Omental fat pad (tissue), 4 donors: Measurements from ENCODE around the gene DOC2A. TPM values are rescaled to one million over a fixed set of nuclear protein-coding genes. Genes with fewer than 3 reads are reported as not detected.
A peak's percentile ranks its signal among the peaks of the same experiment; 100 is the strongest.
"Not testable (repeated sequence)": the region's sequence is repeated elsewhere in the genome, so short reads cannot be mapped to it uniquely, and the experiment has no call there.

Experiments
- ATAC-seq: fragments of 150-250 bp; one replicate; pipeline ENCODE4 v1.9.1; 2016; ENCODE audit warnings: mild to moderate bottlenecking, moderate library complexity; ENCODE audit not compliant: low FRiP score
- DNase-seq: peaks from one replicate; pipeline ENCODE4 v3.0.0-alpha.2; 2019; ENCODE audit warnings: low spot score
- total RNA-seq, 4 donors: library from RNA; depleted of rRNA; stranded (reverse); fragments of >200 nt; gene quantifications; one replicate each; pipeline ENCODE4 v1.1.0, GENCODE V29; 2016
- TF ChIP-seq, protein P1 (sequence below), 3 donors: fragments of 450-650 bp; IDR thresholded peaks; one replicate each; pipeline ENCODE4 v1.5.1; 2016 to 2017; ENCODE audit warnings: antibody characterized with exemption in 3 of 3, mild to moderate bottlenecking in 3 of 3, moderate library complexity in 2 of 3

Gene DOC2A
- total RNA-seq, 4 donors from 2014 or later: 0.95 to 2.3 (median 1.2) TPM; not detected in 1

DNA sequence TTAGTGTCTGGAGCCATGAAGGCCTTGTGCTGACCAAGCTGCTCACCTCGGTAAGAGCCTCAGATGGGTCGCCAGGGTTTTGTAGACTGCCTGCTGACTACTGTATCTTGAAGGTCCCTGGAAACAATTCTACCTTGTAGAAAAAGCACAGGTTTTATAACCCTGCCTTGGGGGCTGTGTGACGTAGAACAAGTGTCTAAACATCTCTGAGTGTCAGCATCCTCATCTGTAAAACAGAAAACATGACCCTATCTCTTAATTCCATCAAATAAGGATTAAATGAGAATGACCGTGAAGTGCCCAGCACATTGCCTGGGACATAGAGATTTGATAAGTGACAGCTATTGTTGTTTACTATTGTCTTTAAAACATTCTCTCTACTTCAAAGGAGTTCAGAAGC is 42.6 kb downstream of the DOC2A start:
- ATAC-seq (no peak), DNase-seq (no peak)
- TF ChIP-seq, protein P1, sequence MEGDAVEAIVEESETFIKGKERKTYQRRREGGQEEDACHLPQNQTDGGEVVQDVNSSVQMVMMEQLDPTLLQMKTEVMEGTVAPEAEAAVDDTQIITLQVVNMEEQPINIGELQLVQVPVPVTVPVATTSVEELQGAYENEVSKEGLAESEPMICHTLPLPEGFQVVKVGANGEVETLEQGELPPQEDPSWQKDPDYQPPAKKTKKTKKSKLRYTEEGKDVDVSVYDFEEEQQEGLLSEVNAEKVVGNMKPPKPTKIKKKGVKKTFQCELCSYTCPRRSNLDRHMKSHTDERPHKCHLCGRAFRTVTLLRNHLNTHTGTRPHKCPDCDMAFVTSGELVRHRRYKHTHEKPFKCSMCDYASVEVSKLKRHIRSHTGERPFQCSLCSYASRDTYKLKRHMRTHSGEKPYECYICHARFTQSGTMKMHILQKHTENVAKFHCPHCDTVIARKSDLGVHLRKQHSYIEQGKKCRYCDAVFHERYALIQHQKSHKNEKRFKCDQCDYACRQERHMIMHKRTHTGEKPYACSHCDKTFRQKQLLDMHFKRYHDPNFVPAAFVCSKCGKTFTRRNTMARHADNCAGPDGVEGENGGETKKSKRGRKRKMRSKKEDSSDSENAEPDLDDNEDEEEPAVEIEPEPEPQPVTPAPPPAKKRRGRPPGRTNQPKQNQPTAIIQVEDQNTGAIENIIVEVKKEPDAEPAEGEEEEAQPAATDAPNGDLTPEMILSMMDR (IDR thresholded peaks at IDR 0.05): no peak

DNA sequence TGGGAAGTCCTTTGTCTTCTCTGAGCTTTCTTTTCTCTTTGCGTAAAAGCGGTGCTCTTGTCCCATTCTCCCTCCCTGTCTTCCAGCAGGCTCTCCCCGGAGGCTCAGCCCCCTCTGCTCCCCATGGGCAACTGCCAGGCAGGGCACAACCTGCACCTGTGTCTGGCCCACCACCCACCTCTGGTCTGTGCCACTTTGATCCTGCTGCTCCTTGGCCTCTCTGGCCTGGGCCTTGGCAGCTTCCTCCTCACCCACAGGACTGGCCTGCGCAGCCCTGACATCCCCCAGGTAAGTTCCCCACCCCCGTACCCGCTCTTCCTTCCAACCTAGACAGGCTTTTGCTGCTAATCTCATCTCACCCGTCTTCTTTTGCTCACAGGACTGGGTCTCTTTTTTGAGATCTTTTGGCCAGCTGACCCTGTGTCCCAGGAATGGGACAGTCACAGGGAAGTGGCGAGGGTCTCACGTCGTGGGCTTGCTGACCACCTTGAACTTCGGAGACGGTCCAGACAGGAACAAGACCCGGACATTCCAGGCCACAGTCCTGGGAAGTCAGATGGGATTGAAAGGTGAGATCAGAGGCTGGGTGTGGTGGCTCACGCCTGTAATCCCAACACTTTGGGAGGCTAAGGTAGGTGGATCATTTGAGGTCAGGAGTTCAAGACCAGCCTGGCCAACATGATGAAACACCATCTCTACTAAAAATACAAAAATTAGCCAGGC is 47.6 kb downstream of the DOC2A start:
- DNase-seq (no peak), ATAC-seq (no peak)
- TF ChIP-seq, protein P1 (IDR thresholded peaks at IDR 0.05): no peak

DNA sequence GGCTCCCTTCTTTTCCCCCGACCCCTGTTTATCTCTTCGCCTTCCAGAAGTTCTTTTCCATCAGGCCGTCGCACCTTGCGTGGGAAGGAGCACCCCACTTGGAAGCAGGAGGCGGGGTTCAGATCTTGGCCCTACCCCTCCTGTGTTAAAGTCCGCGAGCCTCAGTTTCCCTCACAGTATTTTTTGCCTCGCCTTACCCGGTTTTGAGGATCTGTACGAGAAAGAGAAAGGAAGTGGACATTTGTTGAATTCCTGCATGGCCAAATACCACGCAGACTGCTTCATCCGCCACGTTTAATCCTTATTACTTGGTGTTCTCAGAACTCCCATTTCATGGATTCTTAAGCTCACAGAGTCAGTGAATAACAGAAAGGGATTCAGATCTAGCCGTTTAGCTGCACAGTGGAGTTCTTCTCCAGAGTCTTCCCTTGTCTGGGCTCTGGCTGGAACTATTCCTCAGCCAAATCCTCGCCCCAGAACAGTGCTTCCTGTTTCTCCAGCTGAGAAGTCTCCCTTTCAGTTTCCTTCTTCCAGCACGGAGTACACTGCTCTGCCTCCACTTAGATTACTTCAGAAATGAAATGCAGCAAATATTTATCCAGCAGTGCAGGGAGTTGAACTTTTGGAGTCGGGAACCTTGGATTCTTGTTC is 48.4 kb downstream of the DOC2A start:
- DNase-seq: no peak
- ATAC-seq: peak; percentile 35
- TF ChIP-seq, protein P1 (IDR thresholded peaks at IDR 0.05): no peak

DNA sequence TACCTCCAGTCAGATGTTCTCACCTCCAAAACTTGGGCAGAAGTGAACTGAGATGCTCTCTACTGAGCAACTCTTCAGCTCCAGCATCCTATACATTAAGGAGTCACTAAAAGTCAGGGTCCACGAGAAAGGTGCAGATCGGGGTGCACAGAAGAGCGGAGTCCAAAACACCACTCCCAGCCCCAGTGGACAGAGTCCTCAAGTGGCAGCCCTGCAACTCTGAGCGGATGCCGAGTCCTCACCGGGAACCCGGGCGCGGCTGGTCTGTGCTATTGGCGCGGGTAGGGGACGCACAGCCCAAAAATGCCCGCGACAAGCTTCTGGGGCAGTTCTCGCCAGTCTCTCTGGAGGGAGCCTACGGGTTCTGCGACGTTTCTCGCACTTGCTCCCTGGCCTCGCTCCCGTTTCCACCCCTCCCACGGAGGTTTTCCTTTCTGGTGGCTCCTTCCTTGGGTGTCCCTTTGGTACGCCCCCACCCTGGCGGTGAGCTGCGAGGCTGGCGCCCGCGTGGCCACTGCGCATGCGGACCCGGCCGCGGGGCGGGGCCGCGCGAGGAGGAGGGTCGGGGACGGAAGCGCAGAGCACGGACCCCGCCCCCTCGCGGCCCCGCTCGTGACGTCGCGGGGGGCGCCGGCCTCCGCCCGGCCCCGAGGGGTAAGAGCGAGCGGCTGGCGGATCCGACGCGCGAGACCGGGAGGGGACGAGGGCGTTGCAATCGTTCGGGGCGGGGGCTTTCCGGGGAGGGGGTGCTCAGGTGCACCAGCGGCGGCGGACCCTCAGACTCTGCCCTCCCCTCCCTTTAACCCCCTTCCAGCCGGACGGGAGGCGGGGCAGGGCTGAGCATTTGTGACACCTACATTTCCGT is 49.1 kb downstream of the DOC2A start, which contains the start of gene TMEM219:
TSS of gene TMEM219 (plus strand) at position 601 of the 865 bp plus-strand sequence. CDS start 1,065 bp downstream, outside the sequence.
- TF ChIP-seq, protein P1 (IDR thresholded peaks at IDR 0.05): peak in 2 of 3 donors; percentile 32 to 52
- ATAC-seq: peak; percentile 98
- peak; percentile 57 for DNase-seq

DNA sequence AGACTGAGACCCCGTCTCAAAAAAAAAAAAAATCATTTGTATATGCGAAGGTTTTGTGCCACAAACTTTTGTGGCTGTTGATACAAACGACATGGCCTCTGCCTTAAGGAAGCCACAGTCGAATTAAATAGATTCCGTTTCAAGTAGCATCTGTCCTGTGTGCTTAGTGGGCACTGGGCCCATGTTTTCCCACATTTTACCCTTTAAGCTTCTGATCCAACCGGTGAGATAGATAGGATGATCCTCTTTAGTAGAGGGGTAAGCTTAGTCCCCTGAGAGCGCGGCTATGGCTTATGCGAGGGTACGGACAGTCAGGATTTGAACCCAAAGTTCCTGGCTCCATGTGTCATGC is 49.7 kb downstream of the DOC2A start:
- DNase-seq (no peak), ATAC-seq (no peak)
- TF ChIP-seq, protein P1 (IDR thresholded peaks at IDR 0.05): no peak

DNA sequence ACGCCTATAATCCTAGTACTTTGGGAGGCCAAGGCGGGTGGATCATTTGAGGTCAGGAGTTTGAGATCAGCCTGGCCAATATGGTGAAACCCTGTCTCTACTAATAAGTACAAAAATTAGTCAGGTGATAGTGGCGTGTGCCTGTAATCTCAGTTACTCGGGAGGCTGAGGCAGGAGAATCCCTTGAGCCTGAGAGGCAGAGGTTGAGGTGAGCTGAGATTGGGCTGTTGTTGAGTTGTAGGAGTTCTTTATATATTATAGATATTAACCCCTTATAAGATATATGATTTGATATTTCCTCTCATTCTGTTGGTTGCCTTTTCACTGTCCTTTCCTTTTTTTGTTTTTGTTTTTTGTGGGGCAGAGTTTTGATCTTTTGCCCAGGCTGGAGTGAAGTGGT is 51.0 kb downstream of the DOC2A start:
- not testable (repeated sequence) for DNase-seq, ATAC-seq

DNA sequence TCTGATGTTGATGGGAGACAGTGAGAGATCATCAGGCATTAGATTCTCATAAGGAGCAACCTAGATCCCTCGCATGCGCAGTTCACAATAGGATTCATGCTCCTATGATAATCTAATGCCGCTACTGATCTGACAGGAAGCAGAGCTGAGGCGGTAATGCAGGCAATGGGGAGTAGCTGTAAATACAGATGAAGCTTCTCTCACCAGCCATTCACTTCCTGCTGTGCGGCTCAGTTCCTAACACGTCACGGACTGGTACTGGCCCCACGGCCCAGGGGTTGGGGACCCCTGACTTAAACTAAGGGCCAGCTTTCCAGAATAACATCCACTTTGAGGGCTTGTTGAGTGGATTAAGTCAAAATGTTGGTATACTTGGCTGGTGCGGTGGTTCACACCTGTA is 51.5 kb downstream of the DOC2A start:
- no peak for ATAC-seq
- no peak for DNase-seq
- TF ChIP-seq, protein P1 (IDR thresholded peaks at IDR 0.05): no peak
